ENCODE measurements around the gene SLC6A1. TPM values are rescaled to one million over a fixed set of nuclear protein-coding genes. Genes with fewer than 3 reads are reported as not detected.

The SLC6A1 gene
- polyA plus RNA-seq, 1 experiment, result not detected

- DNase-seq (ENCODE audit: low read depth, low spot score), result no peak
- POLR2A ChIA-PET, result no interaction called here
- no peak overlapping the region for H3K27ac ChIP-seq (ENCODE audit: low read depth, low read length)
Observed at GRCh38 chr3:11084677-11085076, 92.1 kb downstream of the SLC6A1 start.

GRCh38 chr3:11085093-11085840, 92.7 kb downstream of the SLC6A1 start:
- Histone ChIP-seq H3K9me3 (ENCODE audit: control insufficient read depth, insufficient read depth, low read length) (0 out of 2 replicates have a peak, but pooled peaks cover 5% of the 10 kb centered on the region), H3K27me3 (ENCODE audit: control insufficient read depth, insufficient read depth, low read length) (no peaks in the 10 kb centered on the region), H3K27ac (ENCODE audit: low read depth, low read length) (no peak overlapping the region), H3K4me3 (ENCODE audit: low read depth, low read length) (no peak overlapping the region)
- POLR2A ChIA-PET, result no interaction called here
- no peak for TF ChIP-seq CTCF (IDR thresholded peaks at IDR 0.05; ENCODE audit: low read depth, low read length)
- no peak for DNase-seq (ENCODE audit: low read depth, low spot score)
- CTCF ChIA-PET, result interaction anchor here (0.8 kb wide), 1 partner anchor 70 kb away, joined by 3 read pairs; no protein-coding TSS in a partner anchor

More at GRCh38 chr3:11084677-11085076, 92.1 kb downstream of the SLC6A1 start:
- TF ChIP-seq CTCF (IDR thresholded peaks at IDR 0.05; ENCODE audit: low read depth, low read length), result no peak
- H3K27me3 ChIP-seq (ENCODE audit: control insufficient read depth, insufficient read depth, low read length), result no peaks in the 10 kb centered on the region
- H3K9me3 ChIP-seq (ENCODE audit: control insufficient read depth, insufficient read depth, low read length), result 0 out of 2 replicates have a peak, but pooled peaks cover 5% of the 10 kb centered on the region
- H3K4me3 ChIP-seq (ENCODE audit: low read depth, low read length), result no peak overlapping the region
- CTCF ChIA-PET, result interaction anchor here (0.8 kb wide), 1 partner anchor 70 kb away, joined by 3 read pairs; no protein-coding TSS in a partner anchor

DNA sequence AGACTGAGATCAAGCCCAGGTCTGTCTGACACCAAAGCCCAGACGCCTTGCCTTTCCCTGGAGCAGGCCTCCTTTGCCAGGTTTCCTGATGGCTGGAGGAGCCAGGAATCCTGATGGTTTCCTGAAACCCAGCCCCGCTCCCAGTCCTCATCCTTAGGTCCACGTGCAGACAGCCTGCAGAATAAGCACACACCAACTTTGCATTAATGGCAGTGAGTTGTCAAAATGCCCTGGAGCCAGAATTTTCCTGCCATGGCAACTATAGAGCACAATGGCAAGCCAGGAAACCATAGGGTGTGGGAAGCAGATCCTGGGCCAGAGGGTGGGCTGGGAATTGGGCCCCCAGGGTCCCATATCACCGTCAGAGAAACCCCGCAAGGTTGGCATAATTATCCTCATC, 94.3 kb downstream of the SLC6A1 start:
- Histone ChIP-seq H3K27me3 (ENCODE audit: control insufficient read depth, insufficient read depth, low read length) (no peaks in the 10 kb centered on the region), H3K9me3 (ENCODE audit: control insufficient read depth, insufficient read depth, low read length) (peaks cover under 1% of the 10 kb centered on the region; the same call in 1 of the 2 replicates), H3K27ac (ENCODE audit: low read depth, low read length) (no peak overlapping the region), H3K4me3 (ENCODE audit: low read depth, low read length) (no peak overlapping the region)
- POLR2A ChIA-PET, result no interaction called here
- CTCF ChIA-PET, result interaction anchor here (2.1 kb wide), 1 partner anchor 26 kb away, joined by 6 read pairs; no protein-coding TSS in a partner anchor
- TF ChIP-seq CTCF (IDR thresholded peaks at IDR 0.05; ENCODE audit: low read depth, low read length), result no peak
- no peak for DNase-seq (ENCODE audit: low read depth, low spot score)

- TF ChIP-seq CTCF (IDR thresholded peaks at IDR 0.05; ENCODE audit: low read depth, low read length), result no peak
- ChIA-PET POLR2A (no interaction called here), CTCF (interaction anchor here (0.7 to 2.1 kb wide), 2 partner anchors 26 to 27 kb away, joined by 3 to 6 read pairs; no protein-coding TSS in a partner anchor)
- no peak for DNase-seq (ENCODE audit: low read depth, low spot score)
- Histone ChIP-seq H3K9me3 (ENCODE audit: control insufficient read depth, insufficient read depth, low read length) (no peaks in the 10 kb centered on the region; the same call in 1 of the 2 replicates), H3K27ac (ENCODE audit: low read depth, low read length) (no peak overlapping the region), H3K27me3 (ENCODE audit: control insufficient read depth, insufficient read depth, low read length) (no peaks in the 10 kb centered on the region), H3K4me3 (ENCODE audit: low read depth, low read length) (no peak overlapping the region)
Observed at GRCh38 chr3:11088066-11088465, 95.5 kb downstream of the SLC6A1 start.

DNA sequence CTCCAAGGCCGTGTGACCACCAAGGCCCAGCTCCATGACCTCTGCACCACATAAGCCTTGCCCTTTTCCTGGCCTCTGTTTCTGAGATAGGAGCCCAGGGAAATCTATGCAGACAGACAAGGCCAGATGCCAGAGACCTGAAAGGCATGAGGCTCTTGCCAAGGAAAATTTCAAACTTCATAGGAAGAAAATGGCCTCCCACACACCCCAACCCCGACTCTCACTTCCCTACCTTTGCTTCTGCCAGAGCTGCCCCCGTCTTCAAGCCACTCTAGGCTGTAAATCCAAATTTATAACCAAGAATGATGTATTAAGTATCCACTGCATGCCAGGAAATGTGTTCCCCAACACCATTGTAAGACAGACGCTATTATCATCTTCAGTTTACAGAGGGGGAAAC, 96.3 kb downstream of the SLC6A1 start:
- no peak for DNase-seq (ENCODE audit: low read depth, low spot score)
- Histone ChIP-seq H3K27ac (ENCODE audit: low read depth, low read length) (no peak overlapping the region), H3K9me3 (ENCODE audit: control insufficient read depth, insufficient read depth, low read length) (no peaks in the 10 kb centered on the region; the same call in 1 of the 2 replicates), H3K27me3 (ENCODE audit: control insufficient read depth, insufficient read depth, low read length) (no peaks in the 10 kb centered on the region), H3K4me3 (ENCODE audit: low read depth, low read length) (no peak overlapping the region)
- CTCF ChIA-PET, result interaction anchor here (2.1 kb wide), 1 partner anchor 28 kb away, joined by 6 read pairs; no protein-coding TSS in a partner anchor
- TF ChIP-seq CTCF (IDR thresholded peaks at IDR 0.05; ENCODE audit: low read depth, low read length), result no peak
- POLR2A ChIA-PET, result no interaction called here

Data from AG04450 (cell line).